ENCODE data around the gene OR2A2. TPM values are rescaled to one million over a fixed set of nuclear protein-coding genes. Genes with fewer than 3 reads are reported as not detected.

Gene OR2A2
- total and polyA plus RNA-seq, 2 donors (not counting 1 experiment from before 2014, with no cell fraction given) = not detected

DNA sequence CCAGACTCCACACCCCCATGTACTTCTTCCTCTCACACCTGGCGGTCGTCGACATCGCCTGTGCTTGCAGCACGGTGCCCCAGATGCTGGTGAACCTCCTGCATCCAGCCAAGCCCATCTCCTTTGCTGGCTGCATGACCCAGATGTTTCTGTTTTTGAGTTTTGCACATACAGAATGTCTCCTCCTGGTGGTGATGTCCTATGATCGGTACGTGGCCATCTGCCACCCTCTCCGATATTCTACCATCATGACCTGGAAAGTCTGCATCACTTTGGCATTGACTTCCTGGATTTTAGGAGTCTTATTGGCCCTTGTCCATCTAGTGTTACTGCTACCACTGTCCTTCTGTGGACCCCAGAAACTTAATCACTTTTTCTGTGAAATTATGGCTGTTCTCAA, 35.0 kb upstream of the OR2A2 start:
- POLR2A ChIA-PET = no interaction called here
- H2AFZ ChIP-seq (ENCODE audit: insufficient read depth, low read depth, low read length, poor library complexity, severe bottlenecking) = no peak overlapping the region
- H3K79me2 ChIP-seq (ENCODE audit: control insufficient read depth, insufficient read depth, low read length) = no peaks in the 10 kb centered on the region
- H3K27ac ChIP-seq (ENCODE audit: low read length in 2 of 2) = no peak overlapping the region
- H3K9me3 ChIP-seq (ENCODE audit: control extremely low read depth in 1 of 3, control insufficient read depth in 2 of 3, insufficient read depth in 1 of 3, low read length in 2 of 3) = no peaks in the 10 kb centered on the region
- H4K20me1 ChIP-seq (ENCODE audit: control insufficient read depth, insufficient read depth, low read length, poor library complexity, severe bottlenecking) = no peaks in the 10 kb centered on the region
- Mint-ChIP-seq H3K4me1 (no peaks in the 10 kb centered on the region), H3K27ac (no peak overlapping the region), H3K9me3 (ENCODE audit: insufficient read depth) (no peaks in the 10 kb centered on the region), H3K4me3 (no peak overlapping the region), H3K27me3 (peaks cover 6% of the 10 kb centered on the region)
- ATAC-seq (ENCODE audit: low read depth) (no peak), DNase-seq (no peak)
- H3K36me3 ChIP-seq (replicated peaks in 1 of 2; ENCODE audit: control extremely low read depth in 1 of 2, control insufficient read depth in 1 of 2, extremely low read depth in 1 of 2, insufficient read depth in 2 of 2, low read length in 1 of 2) = no peaks in the 10 kb centered on the region
- CTCF ChIA-PET = no interaction called here
- H3K9ac ChIP-seq (ENCODE audit: low read length) = no peak overlapping the region
- WGBS (ENCODE audit: insufficient coverage) = 94% methylated on average over 8 of the region's 8 CpGs
- TF ChIP-seq, protein P1, sequence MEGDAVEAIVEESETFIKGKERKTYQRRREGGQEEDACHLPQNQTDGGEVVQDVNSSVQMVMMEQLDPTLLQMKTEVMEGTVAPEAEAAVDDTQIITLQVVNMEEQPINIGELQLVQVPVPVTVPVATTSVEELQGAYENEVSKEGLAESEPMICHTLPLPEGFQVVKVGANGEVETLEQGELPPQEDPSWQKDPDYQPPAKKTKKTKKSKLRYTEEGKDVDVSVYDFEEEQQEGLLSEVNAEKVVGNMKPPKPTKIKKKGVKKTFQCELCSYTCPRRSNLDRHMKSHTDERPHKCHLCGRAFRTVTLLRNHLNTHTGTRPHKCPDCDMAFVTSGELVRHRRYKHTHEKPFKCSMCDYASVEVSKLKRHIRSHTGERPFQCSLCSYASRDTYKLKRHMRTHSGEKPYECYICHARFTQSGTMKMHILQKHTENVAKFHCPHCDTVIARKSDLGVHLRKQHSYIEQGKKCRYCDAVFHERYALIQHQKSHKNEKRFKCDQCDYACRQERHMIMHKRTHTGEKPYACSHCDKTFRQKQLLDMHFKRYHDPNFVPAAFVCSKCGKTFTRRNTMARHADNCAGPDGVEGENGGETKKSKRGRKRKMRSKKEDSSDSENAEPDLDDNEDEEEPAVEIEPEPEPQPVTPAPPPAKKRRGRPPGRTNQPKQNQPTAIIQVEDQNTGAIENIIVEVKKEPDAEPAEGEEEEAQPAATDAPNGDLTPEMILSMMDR (IDR thresholded peaks at IDR 0.05) = no peak
- no peak for TF ChIP-seq EZH2 (IDR thresholded peaks at IDR 0.05; ENCODE audit: borderline replicate concordance, insufficient read depth, low read depth, low read length, poor library complexity, severe bottlenecking)
- intact Hi-C loops (cut with micrococcal nuclease) = no loop called here
- no peaks in the 10 kb centered on the region for H3K27me3 ChIP-seq (replicated peaks in 1 of 4; ENCODE audit: control extremely low read depth in 1 of 4, control insufficient read depth in 3 of 4, insufficient read depth in 4 of 4, low read length in 3 of 4)
- no peak overlapping the region for H3K4me3 ChIP-seq (ENCODE audit: control extremely low read depth in 1 of 5, extremely low read depth in 1 of 5, insufficient read depth in 1 of 5, low read depth in 2 of 5, low read length in 4 of 5)
- H3K4me2 ChIP-seq (replicated peaks; ENCODE audit: low read depth, low read length, poor library complexity, severe bottlenecking) = no peak overlapping the region
- no peaks in the 10 kb centered on the region for H3K4me1 ChIP-seq (ENCODE audit: control insufficient read depth in 2 of 2, insufficient read depth in 2 of 2, low read length in 2 of 2)

DNA sequence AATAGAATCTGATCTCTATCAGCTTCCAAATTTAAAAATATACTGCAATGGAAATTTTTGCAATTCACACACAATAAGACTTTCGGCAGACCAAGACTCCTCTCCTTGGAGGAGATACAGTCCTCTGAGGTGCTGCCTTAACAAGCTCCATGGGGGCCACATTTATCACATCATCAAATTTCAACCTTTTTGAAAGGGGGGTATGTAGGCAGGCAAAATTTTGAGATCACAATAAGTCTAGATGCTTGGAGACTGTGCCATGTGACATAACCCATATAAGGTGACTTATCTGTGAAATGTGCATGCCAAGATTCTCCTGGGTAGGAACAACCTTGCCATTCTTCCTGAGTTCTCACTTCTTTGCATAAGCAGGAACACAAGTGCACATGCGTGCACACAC, 23.4 kb upstream of the OR2A2 start, which contains the start of gene OR2A12:
Gene OR2A12, plus strand, starts transcription at position 301 of the 400 bp plus-strand sequence. CDS start 8,830 bp downstream, outside the sequence.
- WGBS (ENCODE audit: insufficient coverage) = no CpG with 5 or more reads among the region's 2 CpGs

More for the DNA sequence above, 23.4 kb upstream of the OR2A2 start, which contains the start of gene OR2A12:
- no peaks in the 10 kb centered on the region for H3K36me3 ChIP-seq (replicated peaks in 1 of 2; ENCODE audit: control extremely low read depth in 1 of 2, control insufficient read depth in 1 of 2, extremely low read depth in 1 of 2, insufficient read depth in 2 of 2, low read length in 1 of 2)
- no peak within 1 kb of the TSS for H3K4me3 ChIP-seq (ENCODE audit: control extremely low read depth in 1 of 5, extremely low read depth in 1 of 5, insufficient read depth in 1 of 5, low read depth in 2 of 5, low read length in 4 of 5)
- ATAC-seq (ENCODE audit: low read depth) (no peak), DNase-seq (no peak)
- POLR2A ChIA-PET = no interaction called here
- H3K27ac ChIP-seq (ENCODE audit: low read length in 2 of 2) = no peak within 1 kb of the TSS
- CTCF ChIA-PET = no interaction called here
- H3K9me3 ChIP-seq (ENCODE audit: control extremely low read depth in 1 of 3, control insufficient read depth in 2 of 3, insufficient read depth in 1 of 3, low read length in 2 of 3) = peaks cover 0 to 3% (median 2%) of the 10 kb centered on the region in 3 donors
- H4K20me1 ChIP-seq (ENCODE audit: control insufficient read depth, insufficient read depth, low read length, poor library complexity, severe bottlenecking) = no peaks in the 10 kb centered on the region
- no peaks in the 10 kb centered on the region for H3K27me3 ChIP-seq (replicated peaks in 1 of 4; ENCODE audit: control extremely low read depth in 1 of 4, control insufficient read depth in 3 of 4, insufficient read depth in 4 of 4, low read length in 3 of 4)
- no peak within 1 kb of the TSS for H3K9ac ChIP-seq (ENCODE audit: low read length)
- no peaks in the 10 kb centered on the region for H3K27me3 Mint-ChIP-seq
- intact Hi-C loops (cut with micrococcal nuclease) = no loop called here
- no peaks in the 10 kb centered on the region for H3K4me1 ChIP-seq (ENCODE audit: control insufficient read depth in 2 of 2, insufficient read depth in 2 of 2, low read length in 2 of 2)
- no peaks in the 10 kb centered on the region for H3K4me1 Mint-ChIP-seq
- H3K4me3 Mint-ChIP-seq = no peak within 1 kb of the TSS
- H3K9me3 Mint-ChIP-seq (ENCODE audit: insufficient read depth) = no peaks in the 10 kb centered on the region
- no peak within 1 kb of the TSS for H3K27ac Mint-ChIP-seq
- no peak within 1 kb of the TSS for H3K4me2 ChIP-seq (replicated peaks; ENCODE audit: low read depth, low read length, poor library complexity, severe bottlenecking)
- no peak for TF ChIP-seq EZH2 (IDR thresholded peaks at IDR 0.05; ENCODE audit: borderline replicate concordance, insufficient read depth, low read depth, low read length, poor library complexity, severe bottlenecking)
- TF ChIP-seq, protein P1 (IDR thresholded peaks at IDR 0.05) = no peak
- no peak within 1 kb of the TSS for H2AFZ ChIP-seq (ENCODE audit: insufficient read depth, low read depth, low read length, poor library complexity, severe bottlenecking)
- no peaks in the 10 kb centered on the region for H3K79me2 ChIP-seq (ENCODE audit: control insufficient read depth, insufficient read depth, low read length)
